BJ (cell line): Measurements from ENCODE around the gene HOXC6. TPM values are rescaled to one million over a fixed set of nuclear protein-coding genes. Genes with fewer than 3 reads are reported as not detected.

Experiments used
- CTCF ChIA-PET: fragments of 350-600 bp; formaldehyde crosslinking; extraction: SDS; loops from one replicate; lab custom pipeline; 2021; ENCODE audit warnings: antibody characterized with exemption, inconsistent platforms; lab: Yijun Ruan, JAX
- POLR2A ChIA-PET: fragments of 300-600 bp; sonication (Branson Sonifier 250); formaldehyde crosslinking; extraction: SDS; loops from one replicate; lab custom pipeline; 2021; ENCODE audit warnings: antibody characterized with exemption; lab: Charles Lee
- DNase-seq: peaks from one replicate; pipeline ENCODE4 v3.0.0-alpha.2; 2011; ENCODE audit warnings: low read depth
- H3K27me3 ChIP-seq: 2 replicates; pipeline ENCODE4 v1.6.0; 2011; ENCODE audit warnings: low read length; ENCODE audit not compliant: control insufficient read depth, insufficient read depth
- H3K36me3 ChIP-seq: 2 replicates; pipeline ENCODE4 v1.5.1; 2011; ENCODE audit warnings: low read length; ENCODE audit not compliant: control insufficient read depth, insufficient read depth
- H3K4me3 ChIP-seq: 2 replicates; pipeline ENCODE4 v1.5.1; 2011; ENCODE audit warnings: low read depth, mild to moderate bottlenecking, control low read depth, low read length
- polyA plus RNA-seq: library from polyadenylated mRNA; depleted of rRNA; stranded (reverse); fragments of >200 nt; gene quantifications from 2 replicates; pipeline ENCODE4 v1.2.3, GENCODE V29; 2011
- TF ChIP-seq, protein P1 (sequence below): IDR thresholded peaks from 2 replicates; pipeline ENCODE4 v1.5.1; 2011; ENCODE audit warnings: low read depth, mild to moderate bottlenecking, control low read depth, inconsistent platforms, low read length, moderate library complexity; ENCODE audit not compliant: insufficient read depth

HOXC6 gene
- polyA plus RNA-seq, 1 experiment, result 5.9 TPM

- ChIA-PET CTCF (interaction anchor here (0.8 to 4.3 kb wide), 8 partner anchors 9 to 244 kb away, joined by 3 to 31 read pairs (median 6); partner anchors contain the start of genes HOXC8 and HOXC9), POLR2A (no interaction called here)
- Histone ChIP-seq H3K4me3 (no peak overlapping the region), H3K27me3 (peaks cover 11% of the 10 kb centered on the region), H3K36me3 (no peaks in the 10 kb centered on the region; the same call in 1 of the 2 replicates)
- no peak for DNase-seq
- TF ChIP-seq, protein P1, sequence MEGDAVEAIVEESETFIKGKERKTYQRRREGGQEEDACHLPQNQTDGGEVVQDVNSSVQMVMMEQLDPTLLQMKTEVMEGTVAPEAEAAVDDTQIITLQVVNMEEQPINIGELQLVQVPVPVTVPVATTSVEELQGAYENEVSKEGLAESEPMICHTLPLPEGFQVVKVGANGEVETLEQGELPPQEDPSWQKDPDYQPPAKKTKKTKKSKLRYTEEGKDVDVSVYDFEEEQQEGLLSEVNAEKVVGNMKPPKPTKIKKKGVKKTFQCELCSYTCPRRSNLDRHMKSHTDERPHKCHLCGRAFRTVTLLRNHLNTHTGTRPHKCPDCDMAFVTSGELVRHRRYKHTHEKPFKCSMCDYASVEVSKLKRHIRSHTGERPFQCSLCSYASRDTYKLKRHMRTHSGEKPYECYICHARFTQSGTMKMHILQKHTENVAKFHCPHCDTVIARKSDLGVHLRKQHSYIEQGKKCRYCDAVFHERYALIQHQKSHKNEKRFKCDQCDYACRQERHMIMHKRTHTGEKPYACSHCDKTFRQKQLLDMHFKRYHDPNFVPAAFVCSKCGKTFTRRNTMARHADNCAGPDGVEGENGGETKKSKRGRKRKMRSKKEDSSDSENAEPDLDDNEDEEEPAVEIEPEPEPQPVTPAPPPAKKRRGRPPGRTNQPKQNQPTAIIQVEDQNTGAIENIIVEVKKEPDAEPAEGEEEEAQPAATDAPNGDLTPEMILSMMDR, result no peak
These were observed 37.2 kb upstream of the HOXC6 start for GRCh38 chr12:53991077-53991460.

GRCh38 chr12:53992377-53992889 lies 35.8 kb upstream of the HOXC6 start:
- ChIA-PET POLR2A (no interaction called here), CTCF (interaction anchor here (0.8 to 4.3 kb wide), 8 partner anchors 8 to 246 kb away, joined by 3 to 31 read pairs (median 6); partner anchors contain the start of gene HOXC9)
- Histone ChIP-seq H3K36me3 (no peaks in the 10 kb centered on the region; the same call in 1 of the 2 replicates), H3K4me3 (no peak overlapping the region), H3K27me3 (peaks cover 11% of the 10 kb centered on the region)
- TF ChIP-seq, protein P1, result no peak
- no peak for DNase-seq

DNA sequence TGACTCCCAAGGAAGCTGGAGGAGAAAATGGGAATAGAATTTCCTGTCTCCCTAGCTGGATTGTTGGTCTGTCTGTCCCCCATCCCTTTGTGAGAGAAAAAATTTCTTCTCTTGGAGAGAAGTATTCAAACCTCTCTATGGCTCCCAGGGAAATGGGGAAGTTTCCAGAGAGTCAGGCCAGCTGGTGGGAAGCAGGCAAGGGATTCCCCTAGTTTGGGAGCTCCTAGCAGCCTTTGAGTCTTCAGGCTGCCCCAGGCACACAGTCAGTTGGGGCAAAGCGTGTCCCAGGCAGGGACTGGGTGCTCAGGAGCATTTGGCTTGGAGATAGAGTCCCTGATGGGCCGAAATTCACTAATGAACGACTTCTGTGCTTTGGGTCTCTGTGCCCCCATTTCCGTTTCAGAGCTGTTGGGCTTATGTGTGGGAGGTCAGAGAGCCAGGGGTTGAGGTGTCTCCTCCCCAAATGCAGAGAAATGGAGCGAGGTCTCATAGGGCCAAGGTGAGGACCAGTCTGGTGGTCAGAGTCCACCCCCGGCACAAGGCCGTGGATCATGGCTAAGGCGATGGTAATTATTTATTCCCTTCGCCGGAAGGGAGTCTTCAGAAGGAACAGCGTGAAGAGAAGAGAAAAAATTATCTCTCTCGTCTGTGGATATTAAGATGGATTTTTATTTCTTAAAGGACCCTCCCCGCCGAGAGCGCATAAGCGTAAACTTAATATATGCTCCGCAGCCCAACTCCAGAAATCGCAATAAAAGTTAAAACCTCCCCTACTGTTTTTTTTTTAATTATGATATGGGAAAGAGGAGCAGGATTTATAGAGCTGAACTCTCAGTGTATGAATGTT lies 34.9 kb upstream of the HOXC6 start:
- TF ChIP-seq, protein P1, result no peak
- POLR2A ChIA-PET, result no interaction called here
- Histone ChIP-seq H3K36me3 (no peaks in the 10 kb centered on the region; the same call in 1 of the 2 replicates), H3K27me3 (peaks cover 11% of the 10 kb centered on the region), H3K4me3 (no peak overlapping the region)
- DNase-seq, result no peak
- CTCF ChIA-PET, result interaction anchor here (0.5 to 4.3 kb wide), 6 partner anchors 9 to 250 kb away, joined by 3 to 31 read pairs (median 4); no protein-coding TSS in a partner anchor

DNA sequence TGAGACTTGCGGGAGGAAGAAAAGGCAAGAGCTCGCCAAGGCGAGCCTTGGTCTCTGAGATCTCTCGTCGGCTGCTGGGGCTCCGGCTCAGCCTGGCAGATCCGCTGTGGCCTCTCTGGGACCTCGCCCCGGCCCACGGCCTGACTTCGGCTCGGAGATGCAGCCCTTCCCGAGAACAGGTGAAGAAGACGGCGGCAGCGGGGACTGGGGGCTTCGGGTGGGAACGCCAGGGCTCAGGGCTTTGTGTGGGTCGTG lies 34.3 kb upstream of the HOXC6 start:
- Histone ChIP-seq H3K4me3 (no peak overlapping the region), H3K36me3 (no peaks in the 10 kb centered on the region; the same call in 1 of the 2 replicates), H3K27me3 (peaks cover 10% of the 10 kb centered on the region)
- no peak for DNase-seq
- ChIA-PET CTCF (interaction anchor here (4.3 kb wide), 1 partner anchor 214 kb away, joined by 31 read pairs; no protein-coding TSS in a partner anchor), POLR2A (no interaction called here)
- TF ChIP-seq, protein P1, result no peak

DNA sequence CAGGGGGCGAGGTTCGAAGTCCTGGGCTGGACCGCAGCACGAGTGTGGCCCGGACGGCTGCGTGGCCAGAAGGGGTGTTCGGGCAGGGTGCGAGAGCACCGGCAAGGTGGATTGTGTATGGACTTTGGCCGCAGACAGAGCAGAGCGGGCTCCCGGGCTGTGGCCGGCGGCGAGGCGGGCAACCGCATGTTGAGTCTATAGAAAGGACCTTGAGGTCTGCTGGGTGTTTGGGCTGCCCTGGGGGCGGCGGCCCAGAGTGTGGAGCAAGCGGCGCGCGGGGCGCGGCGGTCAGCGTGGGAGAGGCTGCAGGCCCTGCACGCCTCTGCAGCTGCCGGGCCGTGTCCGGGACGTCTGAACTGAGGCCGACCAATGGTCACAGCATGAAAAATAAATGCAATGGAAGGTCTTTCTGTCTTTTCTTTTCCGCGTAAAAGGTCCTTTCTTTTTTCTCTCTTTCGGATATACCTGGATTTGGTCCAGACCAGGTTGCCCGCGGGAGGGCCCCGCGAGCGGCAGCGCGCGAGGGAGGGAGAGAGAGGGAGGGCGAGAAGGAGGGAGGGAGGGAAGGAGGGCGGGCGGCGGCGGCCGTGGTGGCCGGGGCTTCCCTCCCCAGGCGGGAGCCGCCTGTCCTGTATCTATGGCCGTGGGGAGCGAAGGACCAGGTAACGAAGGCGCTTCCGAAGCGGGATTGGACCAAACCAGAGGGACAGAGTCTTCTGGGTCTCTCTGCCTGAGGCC lies 33.8 kb upstream of the HOXC6 start:
- CTCF ChIA-PET, result no interaction called here
- peaks cover 10% of the 10 kb centered on the region for H3K27me3 ChIP-seq
- POLR2A ChIA-PET, result no interaction called here
- H3K4me3 ChIP-seq, result no peak overlapping the region
- TF ChIP-seq, protein P1, result no peak
- H3K36me3 ChIP-seq, result no peaks in the 10 kb centered on the region; the same call in 1 of the 2 replicates
- no peak for DNase-seq
